Measurements from ENCODE around the gene GRIN3B. TPM values are rescaled to one million over a fixed set of nuclear protein-coding genes. Genes with fewer than 3 reads are reported as not detected.
"Not testable (repeated sequence)": the region's sequence is repeated elsewhere in the genome, so short reads cannot be mapped to it uniquely, and the experiment has no call there.

Gene GRIN3B
- total RNA-seq, 3 donors from 2014 or later, result 2.6 TPM; not detected in 2

DNA sequence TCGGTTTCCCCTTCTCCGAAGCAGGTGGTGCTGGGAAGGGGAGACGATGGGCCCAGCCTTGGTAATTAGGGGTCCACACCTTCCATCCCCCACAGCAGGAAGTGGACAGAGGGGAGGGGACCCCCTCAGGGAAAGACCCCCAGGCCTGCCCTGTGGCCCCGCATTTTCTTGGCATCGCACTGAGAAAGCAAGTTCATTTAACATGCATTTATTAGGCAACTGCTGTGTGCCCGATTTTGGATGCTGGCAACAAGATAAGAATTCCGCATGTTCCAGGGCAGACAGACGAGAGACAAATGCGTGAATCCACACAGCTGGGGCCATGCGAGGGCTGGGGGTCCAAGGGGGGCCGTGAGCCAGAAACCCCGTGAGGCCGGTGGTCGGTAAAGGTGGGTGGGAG is 45.9 kb upstream of the GRIN3B start:
- no peak for TF ChIP-seq POLR2AphosphoS5 (IDR thresholded peaks at IDR 0.05)
- TF ChIP-seq, protein P1, sequence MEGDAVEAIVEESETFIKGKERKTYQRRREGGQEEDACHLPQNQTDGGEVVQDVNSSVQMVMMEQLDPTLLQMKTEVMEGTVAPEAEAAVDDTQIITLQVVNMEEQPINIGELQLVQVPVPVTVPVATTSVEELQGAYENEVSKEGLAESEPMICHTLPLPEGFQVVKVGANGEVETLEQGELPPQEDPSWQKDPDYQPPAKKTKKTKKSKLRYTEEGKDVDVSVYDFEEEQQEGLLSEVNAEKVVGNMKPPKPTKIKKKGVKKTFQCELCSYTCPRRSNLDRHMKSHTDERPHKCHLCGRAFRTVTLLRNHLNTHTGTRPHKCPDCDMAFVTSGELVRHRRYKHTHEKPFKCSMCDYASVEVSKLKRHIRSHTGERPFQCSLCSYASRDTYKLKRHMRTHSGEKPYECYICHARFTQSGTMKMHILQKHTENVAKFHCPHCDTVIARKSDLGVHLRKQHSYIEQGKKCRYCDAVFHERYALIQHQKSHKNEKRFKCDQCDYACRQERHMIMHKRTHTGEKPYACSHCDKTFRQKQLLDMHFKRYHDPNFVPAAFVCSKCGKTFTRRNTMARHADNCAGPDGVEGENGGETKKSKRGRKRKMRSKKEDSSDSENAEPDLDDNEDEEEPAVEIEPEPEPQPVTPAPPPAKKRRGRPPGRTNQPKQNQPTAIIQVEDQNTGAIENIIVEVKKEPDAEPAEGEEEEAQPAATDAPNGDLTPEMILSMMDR (IDR thresholded peaks at IDR 0.05), result no peak
- TF ChIP-seq POLR2A (IDR thresholded peaks at IDR 0.05), result no peak
- H3K36me3 ChIP-seq, result no peaks in the 10 kb centered on the region
- H3K27me3 ChIP-seq, result no peaks in the 10 kb centered on the region
- no peak for DNase-seq (ENCODE audit: low spot score in 2 of 2)
- intact Hi-C loops (cut with DNase I; ENCODE audit: low total_unique reads), result no loop called here
- no peaks in the 10 kb centered on the region for H3K9me3 ChIP-seq
- no peak overlapping the region for H3K27ac ChIP-seq
- H3K4me1 ChIP-seq, result peaks cover 0 to 5% of the 10 kb centered on the region in 2 donors
- H3K4me3 ChIP-seq, result no peak overlapping the region

DNA sequence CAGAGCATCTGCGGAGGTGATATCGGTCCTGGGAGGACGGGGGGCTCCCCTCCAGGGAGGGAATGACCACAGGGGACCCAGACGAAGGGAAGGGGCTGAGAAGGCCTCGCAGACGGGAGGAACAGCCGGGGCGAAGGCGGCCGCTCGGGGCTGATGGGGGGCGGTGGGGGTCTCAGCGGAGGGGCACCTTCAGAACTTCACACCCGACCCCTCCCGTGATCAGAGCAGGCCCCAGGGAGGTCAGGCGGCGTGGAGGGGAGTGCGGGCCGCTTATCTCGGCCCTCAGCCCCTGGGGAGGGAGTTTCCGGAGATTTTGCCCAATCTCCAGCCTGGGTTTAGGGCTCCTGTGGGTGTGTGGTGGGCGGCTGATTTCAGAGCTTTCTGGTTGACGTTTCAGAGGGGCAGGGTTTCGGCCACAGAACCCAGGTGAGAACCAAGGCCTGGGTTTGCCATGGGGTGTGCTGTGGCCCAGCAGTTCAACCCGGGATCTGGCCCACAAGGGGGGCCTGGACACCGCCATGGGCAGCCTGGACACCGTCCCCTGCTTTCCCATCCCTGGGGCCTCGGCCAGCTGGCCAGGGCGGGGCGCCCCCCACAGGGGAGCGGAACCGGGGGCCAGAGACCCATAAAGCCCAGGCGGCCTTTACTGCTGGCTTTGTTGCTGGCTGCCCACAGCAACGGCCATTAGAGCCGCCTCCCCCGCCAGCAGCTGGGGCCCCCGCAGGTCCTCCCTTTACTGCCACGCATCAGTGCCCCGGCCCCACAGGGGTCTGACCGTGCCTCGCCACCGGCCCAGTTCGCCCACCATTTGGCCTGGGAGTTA is 45.3 kb upstream of the GRIN3B start:
- DNase-seq (ENCODE audit: low spot score in 2 of 2), result no peak
- H3K4me3 ChIP-seq, result peak overlapping the region in 1 of 3 donors; percentile 19
- peaks cover 0 to 5% of the 10 kb centered on the region in 2 donors for H3K4me1 ChIP-seq
- H3K9me3 ChIP-seq, result no peaks in the 10 kb centered on the region
- no peaks in the 10 kb centered on the region for H3K36me3 ChIP-seq
- TF ChIP-seq POLR2A (IDR thresholded peaks at IDR 0.05) (no peak), POLR2AphosphoS5 (IDR thresholded peaks at IDR 0.05) (no peak)
- TF ChIP-seq, protein P1 (IDR thresholded peaks at IDR 0.05), result no peak
- H3K27ac ChIP-seq, result no peak overlapping the region
- no peaks in the 10 kb centered on the region for H3K27me3 ChIP-seq
- intact Hi-C loops (cut with DNase I; ENCODE audit: low total_unique reads), result no loop called here

GRCh38 chr19:955803-956765 is 44.1 kb upstream of the GRIN3B start:
- H3K4me1 ChIP-seq, result peaks cover 0 to 5% of the 10 kb centered on the region in 2 donors
- no peak overlapping the region for H3K27ac ChIP-seq
- no peaks in the 10 kb centered on the region for H3K36me3 ChIP-seq
- no peak overlapping the region for H3K4me3 ChIP-seq
- H3K9me3 ChIP-seq, result no peaks in the 10 kb centered on the region
- H3K27me3 ChIP-seq, result no peaks in the 10 kb centered on the region
- DNase-seq (ENCODE audit: low spot score in 2 of 2), result no peak
- intact Hi-C loops (cut with DNase I; ENCODE audit: low total_unique reads), result no loop called here
- TF ChIP-seq POLR2A (IDR thresholded peaks at IDR 0.05), result no peak
- TF ChIP-seq, protein P1 (IDR thresholded peaks at IDR 0.05), result no peak
- TF ChIP-seq POLR2AphosphoS5 (IDR thresholded peaks at IDR 0.05), result no peak

GRCh38 chr19:956766-957440 is 43.3 kb upstream of the GRIN3B start:
- no peak overlapping the region for H3K27ac ChIP-seq
- no peak for DNase-seq (ENCODE audit: low spot score in 2 of 2)
- intact Hi-C loops (cut with DNase I; ENCODE audit: low total_unique reads), result no loop called here
- no peaks in the 10 kb centered on the region for H3K36me3 ChIP-seq
- H3K4me1 ChIP-seq, result peaks cover 0 to 5% of the 10 kb centered on the region in 2 donors
- no peaks in the 10 kb centered on the region for H3K9me3 ChIP-seq
- no peaks in the 10 kb centered on the region for H3K27me3 ChIP-seq
- no peak for TF ChIP-seq POLR2AphosphoS5 (IDR thresholded peaks at IDR 0.05)
- no peak overlapping the region for H3K4me3 ChIP-seq

- H3K4me1 ChIP-seq; H3K27me3 ChIP-seq; H3K4me3 ChIP-seq; intact Hi-C loops (cut with DNase I; ENCODE audit: low total_unique reads); H3K27ac ChIP-seq; H3K36me3 ChIP-seq; H3K9me3 ChIP-seq; DNase-seq (ENCODE audit: low spot score in 2 of 2): not testable (repeated sequence)
These were observed 42.6 kb upstream of the GRIN3B start for GRCh38 chr19:957578-957977.

All from breast epithelium (tissue), 4 donors.